Measurements from ENCODE around the gene CDC42. TPM values are rescaled to one million over a fixed set of nuclear protein-coding genes. Genes with fewer than 3 reads are reported as not detected.

Gene CDC42
- total and polyA plus RNA-seq, 2 of the 13 experiments (the other 11 are each of a cell fraction or from before 2014, with no cell fraction given), result 138 to 237 TPM

- TF ChIP-seq, protein P1, sequence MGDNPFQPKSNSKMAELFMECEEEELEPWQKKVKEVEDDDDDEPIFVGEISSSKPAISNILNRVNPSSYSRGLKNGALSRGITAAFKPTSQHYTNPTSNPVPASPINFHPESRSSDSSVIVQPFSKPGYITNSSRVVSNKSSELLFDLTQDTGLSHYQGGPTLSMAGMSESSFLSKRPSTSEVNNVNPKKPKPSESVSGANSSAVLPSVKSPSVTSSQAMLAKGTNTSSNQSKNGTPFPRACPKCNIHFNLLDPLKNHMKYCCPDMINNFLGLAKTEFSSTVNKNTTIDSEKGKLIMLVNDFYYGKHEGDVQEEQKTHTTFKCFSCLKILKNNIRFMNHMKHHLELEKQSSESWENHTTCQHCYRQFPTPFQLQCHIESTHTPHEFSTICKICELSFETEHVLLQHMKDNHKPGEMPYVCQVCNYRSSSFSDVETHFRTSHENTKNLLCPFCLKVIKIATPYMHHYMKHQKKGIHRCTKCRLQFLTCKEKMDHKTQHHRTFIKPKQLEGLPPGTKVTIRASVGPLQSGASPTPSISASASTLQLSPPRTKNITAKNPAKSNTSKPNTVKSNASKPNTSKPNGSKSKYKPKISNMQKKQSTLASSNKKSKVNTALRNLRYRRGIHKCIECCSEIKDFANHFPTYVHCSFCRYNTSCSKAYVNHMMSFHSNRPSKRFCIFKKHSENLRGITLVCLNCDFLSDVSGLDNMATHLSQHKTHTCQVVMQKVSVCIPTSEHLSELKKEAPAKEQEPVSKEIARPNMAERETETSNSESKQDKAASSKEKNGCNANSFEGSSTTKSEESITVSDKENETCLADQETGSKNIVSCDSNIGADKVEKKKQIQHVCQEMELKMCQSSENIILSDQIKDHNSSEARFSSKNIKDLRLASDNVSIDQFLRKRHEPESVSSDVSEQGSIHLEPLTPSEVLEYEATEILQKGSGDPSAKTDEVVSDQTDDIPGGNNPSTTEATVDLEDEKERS (CRISPR knock-in tag; IDR thresholded peaks at IDR 0.05), result 0 out of 2 replicates have a peak, but pooled peaks have one; percentile 31
- TF ChIP-seq E2F5 (CRISPR knock-in tag; conservative IDR thresholded peaks at IDR 0.05), result no peak
- TF ChIP-seq MXD3 (CRISPR knock-in tag; IDR thresholded peaks at IDR 0.05), result no peak
- TF ChIP-seq ZNF24 (IDR thresholded peaks at IDR 0.05), result no peak
- no peak for TF ChIP-seq FOXA1 (IDR thresholded peaks at IDR 0.05)
- peak; percentile 23; the same call in 1 of the 2 replicates for TF ChIP-seq FOXA1 (CRISPR knock-in tag; IDR thresholded peaks at IDR 0.05)
- no peak for TF ChIP-seq ZNF124 (CRISPR knock-in tag; IDR thresholded peaks at IDR 0.05)
- TF ChIP-seq JUNB (CRISPR knock-in tag; IDR thresholded peaks at IDR 0.05; ENCODE audit: borderline replicate concordance), result no peak
- no peak for TF ChIP-seq THAP8 (CRISPR knock-in tag; IDR thresholded peaks at IDR 0.05; ENCODE audit: borderline replicate concordance)
- TF ChIP-seq, protein P2, sequence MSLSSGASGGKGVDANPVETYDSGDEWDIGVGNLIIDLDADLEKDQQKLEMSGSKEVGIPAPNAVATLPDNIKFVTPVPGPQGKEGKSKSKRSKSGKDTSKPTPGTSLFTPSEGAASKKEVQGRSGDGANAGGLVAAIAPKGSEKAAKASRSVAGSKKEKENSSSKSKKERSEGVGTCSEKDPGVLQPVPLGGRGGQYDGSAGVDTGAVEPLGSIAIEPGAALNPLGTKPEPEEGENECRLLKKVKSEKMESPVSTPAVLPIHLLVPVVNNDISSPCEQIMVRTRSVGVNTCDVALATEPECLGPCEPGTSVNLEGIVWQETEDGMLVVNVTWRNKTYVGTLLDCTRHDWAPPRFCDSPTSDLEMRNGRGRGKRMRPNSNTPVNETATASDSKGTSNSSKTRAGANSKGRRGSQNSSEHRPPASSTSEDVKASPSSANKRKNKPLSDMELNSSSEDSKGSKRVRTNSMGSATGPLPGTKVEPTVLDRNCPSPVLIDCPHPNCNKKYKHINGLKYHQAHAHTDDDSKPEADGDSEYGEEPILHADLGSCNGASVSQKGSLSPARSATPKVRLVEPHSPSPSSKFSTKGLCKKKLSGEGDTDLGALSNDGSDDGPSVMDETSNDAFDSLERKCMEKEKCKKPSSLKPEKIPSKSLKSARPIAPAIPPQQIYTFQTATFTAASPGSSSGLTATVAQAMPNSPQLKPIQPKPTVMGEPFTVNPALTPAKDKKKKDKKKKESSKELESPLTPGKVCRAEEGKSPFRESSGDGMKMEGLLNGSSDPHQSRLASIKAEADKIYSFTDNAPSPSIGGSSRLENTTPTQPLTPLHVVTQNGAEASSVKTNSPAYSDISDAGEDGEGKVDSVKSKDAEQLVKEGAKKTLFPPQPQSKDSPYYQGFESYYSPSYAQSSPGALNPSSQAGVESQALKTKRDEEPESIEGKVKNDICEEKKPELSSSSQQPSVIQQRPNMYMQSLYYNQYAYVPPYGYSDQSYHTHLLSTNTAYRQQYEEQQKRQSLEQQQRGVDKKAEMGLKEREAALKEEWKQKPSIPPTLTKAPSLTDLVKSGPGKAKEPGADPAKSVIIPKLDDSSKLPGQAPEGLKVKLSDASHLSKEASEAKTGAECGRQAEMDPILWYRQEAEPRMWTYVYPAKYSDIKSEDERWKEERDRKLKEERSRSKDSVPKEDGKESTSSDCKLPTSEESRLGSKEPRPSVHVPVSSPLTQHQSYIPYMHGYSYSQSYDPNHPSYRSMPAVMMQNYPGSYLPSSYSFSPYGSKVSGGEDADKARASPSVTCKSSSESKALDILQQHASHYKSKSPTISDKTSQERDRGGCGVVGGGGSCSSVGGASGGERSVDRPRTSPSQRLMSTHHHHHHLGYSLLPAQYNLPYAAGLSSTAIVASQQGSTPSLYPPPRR (CRISPR knock-in tag; IDR thresholded peaks at IDR 0.05; ENCODE audit: borderline replicate concordance), result no peak
- TF ChIP-seq, protein P3, sequence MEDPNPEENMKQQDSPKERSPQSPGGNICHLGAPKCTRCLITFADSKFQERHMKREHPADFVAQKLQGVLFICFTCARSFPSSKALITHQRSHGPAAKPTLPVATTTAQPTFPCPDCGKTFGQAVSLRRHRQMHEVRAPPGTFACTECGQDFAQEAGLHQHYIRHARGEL (CRISPR knock-in tag; IDR thresholded peaks at IDR 0.05), result no peak
- no peak for TF ChIP-seq SRY (CRISPR knock-in tag; IDR thresholded peaks at IDR 0.05)
- TF ChIP-seq FOSL2 (CRISPR knock-in tag; IDR thresholded peaks at IDR 0.05), result no peak
- TF ChIP-seq, protein P4, sequence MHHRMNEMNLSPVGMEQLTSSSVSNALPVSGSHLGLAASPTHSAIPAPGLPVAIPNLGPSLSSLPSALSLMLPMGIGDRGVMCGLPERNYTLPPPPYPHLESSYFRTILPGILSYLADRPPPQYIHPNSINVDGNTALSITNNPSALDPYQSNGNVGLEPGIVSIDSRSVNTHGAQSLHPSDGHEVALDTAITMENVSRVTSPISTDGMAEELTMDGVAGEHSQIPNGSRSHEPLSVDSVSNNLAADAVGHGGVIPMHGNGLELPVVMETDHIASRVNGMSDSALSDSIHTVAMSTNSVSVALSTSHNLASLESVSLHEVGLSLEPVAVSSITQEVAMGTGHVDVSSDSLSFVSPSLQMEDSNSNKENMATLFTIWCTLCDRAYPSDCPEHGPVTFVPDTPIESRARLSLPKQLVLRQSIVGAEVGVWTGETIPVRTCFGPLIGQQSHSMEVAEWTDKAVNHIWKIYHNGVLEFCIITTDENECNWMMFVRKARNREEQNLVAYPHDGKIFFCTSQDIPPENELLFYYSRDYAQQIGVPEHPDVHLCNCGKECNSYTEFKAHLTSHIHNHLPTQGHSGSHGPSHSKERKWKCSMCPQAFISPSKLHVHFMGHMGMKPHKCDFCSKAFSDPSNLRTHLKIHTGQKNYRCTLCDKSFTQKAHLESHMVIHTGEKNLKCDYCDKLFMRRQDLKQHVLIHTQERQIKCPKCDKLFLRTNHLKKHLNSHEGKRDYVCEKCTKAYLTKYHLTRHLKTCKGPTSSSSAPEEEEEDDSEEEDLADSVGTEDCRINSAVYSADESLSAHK (CRISPR knock-in tag; IDR thresholded peaks at IDR 0.05; ENCODE audit: borderline replicate concordance), result no peak
- TF ChIP-seq CEBPB (IDR thresholded peaks at IDR 0.05; ENCODE audit: borderline replicate concordance, low read depth, low read length), result peak; percentile 33; the same call in 1 of the 2 replicates
Observed at GRCh38 chr1:22053861-22054770, 1.6 kb downstream of the CDC42 start (continued).

Data from HepG2 (cell line).